Keratinocyte (primary cell): ENCODE measurements around the gene CD7. TPM values are rescaled to one million over a fixed set of nuclear protein-coding genes. Genes with fewer than 3 reads are reported as not detected.

ENCODE experiments used
- DNase-seq: peaks from one replicate; pipeline ENCODE4 v3.0.0-alpha.2; 2011; ENCODE audit warnings: low read depth, missing footprints, low spot score
- FAIRE-seq: peaks from 2 replicates; lab custom pipeline; 2011; peaks lifted over from hg19 to GRCh38; lab: Jason Lieb, UNC
- H2AFZ ChIP-seq: 2 replicates; pipeline ENCODE4 v1.6.0; 2012; ENCODE audit warnings: low read length, control low read depth, inconsistent platforms; ENCODE audit not compliant: control insufficient read depth
- H3K27ac ChIP-seq: 2 replicates; pipeline ENCODE4 v1.5.1; 2011; ENCODE audit warnings: low read length; ENCODE audit not compliant: control insufficient read depth, insufficient read depth
- H3K27me3 ChIP-seq: 3 replicates; pipeline ENCODE4 v1.6.0; 2011; ENCODE audit warnings: low read length; ENCODE audit not compliant: control insufficient read depth, insufficient read depth; ENCODE audit errors: extremely low read depth
- H3K36me3 ChIP-seq, 2 experiments: 2 replicates in 1 of 2; 3 replicates in 1 of 2; pipeline ENCODE4 v1.5.1; 2011; ENCODE audit warnings: low read length in 2 of 2, mild to moderate bottlenecking in 1 of 2; ENCODE audit not compliant: control insufficient read depth in 2 of 2, insufficient read depth in 2 of 2; ENCODE audit errors: extremely low read depth in 1 of 2
- H3K4me1 ChIP-seq: 3 replicates; pipeline ENCODE4 v1.5.1; 2011; ENCODE audit warnings: low read length; ENCODE audit not compliant: control insufficient read depth, insufficient read depth; ENCODE audit errors: extremely low read depth
- H3K4me2 ChIP-seq: 3 replicates; pipeline ENCODE4 v1.6.0; 2011; ENCODE audit warnings: low read depth, low read length; ENCODE audit not compliant: control insufficient read depth, insufficient read depth; ENCODE audit errors: extremely low read depth
- H3K4me3 ChIP-seq, 3 experiments: fragments of 200-600 bp in 1 of 3; sonication (generic) in 1 of 3; 2 replicates in 2 of 3; 3 replicates in 1 of 3; pipeline ENCODE4 v1.5.1; 2011 to 2016; ENCODE audit warnings: low read length in 3 of 3, mild to moderate bottlenecking in 3 of 3, control low read depth in 2 of 3, inconsistent platforms in 1 of 3, low read depth in 1 of 3, mixed read lengths in 1 of 3, mixed run types in 1 of 3, moderate library complexity in 1 of 3; ENCODE audit not compliant: control insufficient read depth in 2 of 3, insufficient read depth in 2 of 3; ENCODE audit errors: extremely low read depth in 1 of 3
- H3K79me2 ChIP-seq: 2 replicates; pipeline ENCODE4 v1.6.0; 2012; ENCODE audit warnings: low read length; ENCODE audit not compliant: control insufficient read depth, insufficient read depth
- H3K9ac ChIP-seq: 3 replicates; pipeline ENCODE4 v1.6.0; 2011; ENCODE audit warnings: low read length; ENCODE audit not compliant: control insufficient read depth, insufficient read depth; ENCODE audit errors: extremely low read depth
- H3K9me1 ChIP-seq: 3 replicates; pipeline ENCODE4 v1.6.0; 2011; ENCODE audit warnings: low read length; ENCODE audit not compliant: control insufficient read depth, insufficient read depth; ENCODE audit errors: extremely low read depth
- H3K9me3 ChIP-seq: 2 replicates; pipeline ENCODE4 v1.5.1; 2012; ENCODE audit warnings: low read depth, low read length; ENCODE audit not compliant: control insufficient read depth
- H4K20me1 ChIP-seq: 3 replicates; pipeline ENCODE4 v1.6.0; 2011; ENCODE audit warnings: low read length; ENCODE audit not compliant: control insufficient read depth, insufficient read depth; ENCODE audit errors: extremely low read depth
- CTCF ChIP-seq, 3 experiments: IDR thresholded peaks in 1 of 3; conservative IDR thresholded peaks in 1 of 3; optimal IDR thresholded peaks in 1 of 3; 2 replicates in 2 of 3; 3 replicates in 1 of 3; pipeline versions ENCODE3 to v1.5.1; 2011; ENCODE audit warnings: low read length in 3 of 3, mild to moderate bottlenecking in 3 of 3, moderate library complexity in 2 of 3, control low read depth in 1 of 3, inconsistent platforms in 1 of 3; ENCODE audit not compliant: insufficient read depth in 2 of 3; ENCODE audit errors: extremely low read depth in 1 of 3
- EZH2 ChIP-seq: IDR thresholded peaks from one replicate; pipeline ENCODE4 v1.6.1; 2012; ENCODE audit warnings: inconsistent platforms, mild to moderate bottlenecking, low read length, moderate library complexity
- dilution Hi-C: fragments of 300-500 bp; cut with MboI; formaldehyde crosslinking; loops from one replicate; pipeline ENCODE4 v1.7.0; 2020; ENCODE audit warnings: low sequenced_read_pairs; ENCODE audit not compliant: extremely low pct_ligation_motif_present
- polyA plus RNA-seq, 5 experiments: library from polyadenylated mRNA; depleted of rRNA in 3 of 5; stranded (reverse) in 3 of 5; stranded (forward) in 1 of 5; unstranded in 1 of 5; fragments of >200 nt; gene quantifications; 1 replicate in 1 of 5; 2 replicates in 3 of 5; 3 replicates in 1 of 5; pipeline versions ENCODE4 v1.2.1 to v1.2.3, GENCODE V29; 2011 to 2012; ENCODE audit warnings: missing spikeins in 2 of 5, low read depth in 1 of 5, low replicate concordance in 1 of 5

CD7 gene
- polyA plus RNA-seq, 1 donor (not counting 4 experiments of a cell fraction or from before 2014, with no cell fraction given), result not detected

- no peak overlapping the region for H3K4me3 ChIP-seq
- peaks cover 4% of the 10 kb centered on the region for H4K20me1 ChIP-seq
- dilution Hi-C loops, result no loop called here
- DNase-seq, result no peak
- H3K79me2 ChIP-seq, result no peaks in the 10 kb centered on the region
- no peak overlapping the region for H3K4me2 ChIP-seq
- peaks cover 24% of the 10 kb centered on the region for H3K27me3 ChIP-seq
- H3K4me1 ChIP-seq, result peaks cover 14% of the 10 kb centered on the region
- no peaks in the 10 kb centered on the region for H3K9me1 ChIP-seq
- no peaks in the 10 kb centered on the region for H3K36me3 ChIP-seq
- FAIRE-seq, result no peak
- TF ChIP-seq CTCF (optimal IDR thresholded peaks at IDR 0.05 in 1 of 3, IDR thresholded peaks at IDR 0.05 in 1 of 3, conservative IDR thresholded peaks at IDR 0.05 in 1 of 3; ENCODE audit: extremely low read depth in 1 of 3, insufficient read depth in 2 of 3, low read length in 3 of 3), result no peak
- no peaks in the 10 kb centered on the region for H3K9me3 ChIP-seq
- H2AFZ ChIP-seq, result no peak overlapping the region
- H3K27ac ChIP-seq, result no peak overlapping the region
- no peak overlapping the region for H3K9ac ChIP-seq
Measured at GRCh38 chr17:82356845-82357355, 39.5 kb upstream of the CD7 start.

DNA sequence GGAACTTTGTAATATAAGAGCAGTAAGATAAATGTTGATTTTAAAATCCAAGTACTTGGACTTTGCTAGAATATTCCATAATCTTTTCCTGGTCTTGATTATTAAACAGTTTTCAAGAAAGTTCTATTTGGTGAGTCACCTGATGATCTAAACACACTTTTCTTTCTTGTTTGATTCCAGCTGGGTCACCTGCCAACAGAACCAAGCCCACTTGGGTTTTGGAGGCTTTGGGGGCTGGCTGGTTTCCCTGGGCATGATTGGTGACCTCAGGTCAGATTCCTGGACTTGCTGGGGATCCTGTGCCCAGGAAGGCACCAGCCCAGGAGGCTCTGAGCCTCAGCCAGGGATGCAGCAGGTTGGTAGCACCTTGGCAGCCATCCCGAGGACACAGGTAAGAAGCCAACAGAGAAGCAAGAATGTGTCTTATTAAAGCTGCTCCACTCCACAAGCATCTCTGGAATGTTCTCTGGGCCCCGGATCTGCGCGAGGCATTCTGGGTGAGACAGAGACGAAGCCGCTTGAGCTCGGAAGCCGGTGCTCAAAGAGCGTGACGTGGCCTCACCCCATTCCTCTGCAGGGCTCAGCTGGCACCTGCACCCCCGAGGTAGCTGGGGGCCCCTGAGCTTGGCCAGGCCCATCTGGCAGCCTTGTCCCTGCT lies 38.5 kb upstream of the CD7 start:
- peaks cover 16% of the 10 kb centered on the region for H3K27me3 ChIP-seq
- TF ChIP-seq CTCF (optimal IDR thresholded peaks at IDR 0.05 in 1 of 3, IDR thresholded peaks at IDR 0.05 in 1 of 3, conservative IDR thresholded peaks at IDR 0.05 in 1 of 3; ENCODE audit: extremely low read depth in 1 of 3, insufficient read depth in 2 of 3, low read length in 3 of 3) (no peak), EZH2 (no peak)
- H3K4me2 ChIP-seq, result peak overlapping the region; percentile 70
- peaks cover 4% of the 10 kb centered on the region for H4K20me1 ChIP-seq
- FAIRE-seq, result peak; percentile 46
- no peak overlapping the region for H3K9ac ChIP-seq
- peak; percentile 57 for DNase-seq
- H3K9me3 ChIP-seq, result no peaks in the 10 kb centered on the region
- dilution Hi-C loops, result no loop called here
- no peaks in the 10 kb centered on the region for H3K9me1 ChIP-seq
- H3K4me1 ChIP-seq, result peaks cover 14% of the 10 kb centered on the region
- H3K4me3 ChIP-seq, result no peak overlapping the region
- H3K79me2 ChIP-seq, result no peaks in the 10 kb centered on the region
- H3K27ac ChIP-seq, result no peak overlapping the region
- peak overlapping the region; percentile 40 for H2AFZ ChIP-seq
- H3K36me3 ChIP-seq, result no peaks in the 10 kb centered on the region
